HepG2 (cell line): ENCODE data around the gene FFAR2. TPM values are rescaled to one million over a fixed set of nuclear protein-coding genes. Genes with fewer than 3 reads are reported as not detected.
A peak's percentile ranks its signal among the peaks of the same experiment; 100 is the strongest.

Source experiments
- DPF2 ChIP-seq: sonication (generic); formaldehyde crosslinking; IDR thresholded peaks from 2 replicates; pipeline ENCODE4 v1.4.0; 2020; ENCODE audit warnings: mild to moderate bottlenecking, low read depth, missing genetic modification reagents, borderline replicate concordance
- FOXO1 ChIP-seq: sonication (generic); formaldehyde crosslinking; IDR thresholded peaks from 2 replicates; pipeline ENCODE4 v1.4.0; 2020; ENCODE audit warnings: missing genetic modification reagents
- HHEX ChIP-seq: IDR thresholded peaks from 2 replicates; pipeline ENCODE4 v1.6.1; 2016; ENCODE audit warnings: control low read depth
- MAF1 ChIP-seq: sonication (generic); formaldehyde crosslinking; IDR thresholded peaks from 2 replicates; pipeline ENCODE4 v1.5.0; 2020; ENCODE audit warnings: missing genetic modification reagents, borderline replicate concordance
- PAXIP1 ChIP-seq: sonication (generic); formaldehyde crosslinking; conservative IDR thresholded peaks from 2 replicates; pipeline ENCODE4 v1.4.0; 2020; ENCODE audit warnings: mild to moderate bottlenecking, missing genetic modification reagents, moderate library complexity
- PCBP2 ChIP-seq: fragments of 200-400 bp; formaldehyde crosslinking; optimal IDR thresholded peaks from 2 replicates; pipeline ENCODE3; 2018; ENCODE audit warnings: low read length, low read depth; ENCODE audit not compliant: poor library complexity, severe bottlenecking
- PITX1 ChIP-seq: sonication (generic); formaldehyde crosslinking; IDR thresholded peaks from 2 replicates; pipeline ENCODE4 v1.5.1; 2020; ENCODE audit warnings: mild to moderate bottlenecking, missing genetic modification reagents
- POGK ChIP-seq: sonication (generic); formaldehyde crosslinking; conservative IDR thresholded peaks from 2 replicates; pipeline ENCODE4 v1.8.0; 2022; ENCODE audit warnings: mild to moderate bottlenecking, moderate library complexity, missing genetic modification reagents
- SIX1 ChIP-seq: sonication (generic); formaldehyde crosslinking; IDR thresholded peaks from 2 replicates; pipeline ENCODE4 v1.4.0; 2020; ENCODE audit warnings: missing genetic modification reagents, borderline replicate concordance
- SNAPC4 ChIP-seq: sonication (generic); formaldehyde crosslinking; IDR thresholded peaks from 2 replicates; pipeline ENCODE4 v1.4.0; 2020; ENCODE audit warnings: mild to moderate bottlenecking, missing genetic modification reagents
- ZNF672 ChIP-seq: sonication (generic); formaldehyde crosslinking; IDR thresholded peaks from 2 replicates; pipeline ENCODE4 v1.8.1; 2022; ENCODE audit warnings: missing genetic modification reagents
- ZNF687 ChIP-seq: sonication (generic); formaldehyde crosslinking; IDR thresholded peaks from 2 replicates; pipeline ENCODE4 v1.5.1; 2020; ENCODE audit warnings: mild to moderate bottlenecking, missing genetic modification reagents, moderate library complexity
- ZNF841 ChIP-seq: sonication (generic); formaldehyde crosslinking; IDR thresholded peaks from 2 replicates; pipeline ENCODE4 v1.8.1; 2023; ENCODE audit warnings: missing genetic modification reagents, borderline replicate concordance
- polyA plus RNA-seq, 8 experiments: library from polyadenylated mRNA; depleted of rRNA in 3 of 8; stranded (reverse) in 7 of 8; unstranded in 1 of 8; fragments of >200 nt; fragmentation: Illumina TruSeq in 4 of 8; extraction: Trizol in 4 of 8; gene quantifications; 2 replicates each; pipeline versions ENCODE4 v1.2.1 to v1.2.3, GENCODE V29; 2011 to 2016; ENCODE audit warnings: low read depth in 4 of 8, missing spikeins in 1 of 8, mixed read lengths in 1 of 8; ENCODE audit not compliant: insufficient read depth in 1 of 8
- total RNA-seq, 5 experiments: library from RNA; depleted of rRNA; stranded (reverse); fragments of >200 nt; fragmentation: Illumina TruSeq; extraction: Trizol; gene quantifications; 2 replicates each; pipeline ENCODE4 v1.2.3, GENCODE V29; 2016; ENCODE audit warnings: low read depth in 1 of 5

FFAR2 gene
- total and polyA plus RNA-seq, 2 of the 13 experiments (the other 11 are each of a cell fraction or from before 2014, with no cell fraction given): 0.12 TPM; not detected in 1

GRCh38 chr19:35458731-35459391 lies 10.8 kb downstream of the FFAR2 start (continued):
- TF ChIP-seq MAF1 (CRISPR knock-in tag) (no peak), SIX1 (CRISPR knock-in tag) (peak; percentile 32; the same call in 1 of the 2 replicates), ZNF841 (CRISPR knock-in tag) (no peak), FOXO1 (CRISPR knock-in tag) (peak; percentile 89), ZNF687 (0 out of 2 replicates have a peak, but pooled peaks have one; percentile 45), DPF2 (CRISPR knock-in tag) (peak; percentile 54; the same call in 1 of the 2 replicates), SNAPC4 (no peak), PCBP2 (no peak), ZNF672 (CRISPR knock-in tag) (no peak), HHEX (CRISPR knock-in tag) (0 out of 2 replicates have a peak, but pooled peaks have one; percentile 11), PAXIP1 (CRISPR knock-in tag) (peak; percentile 94), PITX1 (CRISPR knock-in tag) (peak; percentile 62; the same call in 1 of the 2 replicates), POGK (0 out of 2 replicates have a peak, but pooled peaks have one; percentile 22)
